ENCODE measurements around the gene BRINP3. TPM values are rescaled to one million over a fixed set of nuclear protein-coding genes. Genes with fewer than 3 reads are reported as not detected.
"Not testable (repeated sequence)": the region's sequence is repeated elsewhere in the genome, so short reads cannot be mapped to it uniquely, and the experiment has no call there.

Gene BRINP3
- total and polyA plus RNA-seq, 4 experiments from 2014 or later: not detected

- H3K9me3 ChIP-seq (ENCODE audit: control insufficient read depth in 1 of 2, low read length in 2 of 2): no peaks in the 10 kb centered on the region
- Mint-ChIP-seq H3K27ac (no peak overlapping the region), H3K27me3 (no peaks in the 10 kb centered on the region), H3K9me3 (peaks cover 4 to 17% (median 14%) of the 10 kb centered on the region in 8 donors), H3K4me1 (no peaks in the 10 kb centered on the region), H3K36me3 (no peaks in the 10 kb centered on the region), H3K4me3 (no peak overlapping the region)
- intact Hi-C loops (cut with micrococcal nuclease): no loop called here
- ChIA-PET CTCF (ENCODE audit: partially characterized antibody) (no interaction called here), POLR2A (ENCODE audit: partially characterized antibody) (no interaction called here)
- H3K4me1 ChIP-seq (ENCODE audit: insufficient read depth, low read length): no peaks in the 10 kb centered on the region
- no peak overlapping the region for H3K27ac ChIP-seq (ENCODE audit: low read depth, low read length)
- DNase-seq: no peak
- H3K4me3 ChIP-seq (ENCODE audit: low read length in 2 of 2): no peak overlapping the region
- H3K36me3 ChIP-seq (ENCODE audit: insufficient read depth, low read length): no peaks in the 10 kb centered on the region
- no peaks in the 10 kb centered on the region for H3K27me3 ChIP-seq (ENCODE audit: insufficient read depth, low read length)
Measured at GRCh38 chr1:190140644-190141043, 337.0 kb downstream of the BRINP3 start.

GRCh38 chr1:190138702-190139101 is 339.0 kb downstream of the BRINP3 start:
- no peaks in the 10 kb centered on the region for H3K36me3 ChIP-seq (ENCODE audit: insufficient read depth, low read length)
- DNase-seq: no peak
- no peak overlapping the region for H3K27ac ChIP-seq (ENCODE audit: low read depth, low read length)
- H3K4me1 ChIP-seq (ENCODE audit: insufficient read depth, low read length): no peaks in the 10 kb centered on the region
- no peaks in the 10 kb centered on the region for H3K9me3 ChIP-seq (ENCODE audit: control insufficient read depth in 1 of 2, low read length in 2 of 2)
- Mint-ChIP-seq H3K36me3 (no peaks in the 10 kb centered on the region), H3K9me3 (peaks cover 4 to 20% (median 10%) of the 10 kb centered on the region in 8 donors), H3K4me3 (no peak overlapping the region), H3K27ac (no peak overlapping the region), H3K27me3 (no peaks in the 10 kb centered on the region), H3K4me1 (no peaks in the 10 kb centered on the region)
- H3K4me3 ChIP-seq (ENCODE audit: low read length in 2 of 2): no peak overlapping the region
- no peaks in the 10 kb centered on the region for H3K27me3 ChIP-seq (ENCODE audit: insufficient read depth, low read length)
- ChIA-PET CTCF (ENCODE audit: partially characterized antibody) (no interaction called here), POLR2A (ENCODE audit: partially characterized antibody) (no interaction called here)
- intact Hi-C loops (cut with micrococcal nuclease): no loop called here

GRCh38 chr1:190138266-190138665 is 339.4 kb downstream of the BRINP3 start:
- Mint-ChIP-seq H3K4me3 (no peak overlapping the region), H3K36me3 (no peaks in the 10 kb centered on the region), H3K27ac (no peak overlapping the region), H3K9me3 (peaks cover 4 to 18% (median 10%) of the 10 kb centered on the region in 8 donors), H3K27me3 (no peaks in the 10 kb centered on the region), H3K4me1 (no peaks in the 10 kb centered on the region)
- Histone ChIP-seq H3K27ac (ENCODE audit: low read depth, low read length) (no peak overlapping the region), H3K4me1 (ENCODE audit: insufficient read depth, low read length) (no peaks in the 10 kb centered on the region), H3K9me3 (ENCODE audit: control insufficient read depth in 1 of 2, low read length in 2 of 2) (no peaks in the 10 kb centered on the region), H3K4me3 (ENCODE audit: low read length in 2 of 2) (no peak overlapping the region), H3K27me3 (ENCODE audit: insufficient read depth, low read length) (no peaks in the 10 kb centered on the region), H3K36me3 (ENCODE audit: insufficient read depth, low read length) (no peaks in the 10 kb centered on the region)
- ChIA-PET POLR2A (ENCODE audit: partially characterized antibody) (no interaction called here), CTCF (ENCODE audit: partially characterized antibody) (no interaction called here)
- DNase-seq: no peak
- intact Hi-C loops (cut with micrococcal nuclease): no loop called here

GRCh38 chr1:190129366-190129765 is 348.3 kb downstream of the BRINP3 start:
- ChIA-PET CTCF (ENCODE audit: partially characterized antibody) (no interaction called here), POLR2A (ENCODE audit: partially characterized antibody) (no interaction called here)
- Mint-ChIP-seq H3K9me3 (peaks cover 0 to 10% (median 5%) of the 10 kb centered on the region in 8 donors), H3K36me3 (no peaks in the 10 kb centered on the region), H3K4me3 (no peak overlapping the region), H3K4me1 (no peaks in the 10 kb centered on the region), H3K27ac (no peak overlapping the region), H3K27me3 (peaks cover 0 to 1% of the 10 kb centered on the region in 2 donors)
- Histone ChIP-seq H3K27ac (ENCODE audit: low read depth, low read length) (no peak overlapping the region), H3K9me3 (ENCODE audit: control insufficient read depth in 1 of 2, low read length in 2 of 2) (no peaks in the 10 kb centered on the region), H3K4me1 (ENCODE audit: insufficient read depth, low read length) (no peaks in the 10 kb centered on the region), H3K4me3 (ENCODE audit: low read length in 2 of 2) (no peak overlapping the region), H3K36me3 (ENCODE audit: insufficient read depth, low read length) (no peaks in the 10 kb centered on the region), H3K27me3 (ENCODE audit: insufficient read depth, low read length) (no peaks in the 10 kb centered on the region)
- intact Hi-C loops (cut with micrococcal nuclease): no loop called here
- no peak for DNase-seq

- H3K9me3 Mint-ChIP-seq: peaks cover 0 to 11% (median 2%) of the 10 kb centered on the region in 8 donors
- no peaks in the 10 kb centered on the region for H3K4me1 Mint-ChIP-seq
- Histone ChIP-seq H3K27me3 (ENCODE audit: insufficient read depth, low read length) (no peaks in the 10 kb centered on the region), H3K4me3 (ENCODE audit: low read length in 2 of 2) (no peak overlapping the region), H3K9me3 (ENCODE audit: control insufficient read depth in 1 of 2, low read length in 2 of 2) (no peaks in the 10 kb centered on the region), H3K27ac (ENCODE audit: low read depth, low read length) (no peak overlapping the region), H3K4me1 (ENCODE audit: insufficient read depth, low read length) (no peaks in the 10 kb centered on the region), H3K36me3 (ENCODE audit: insufficient read depth, low read length) (no peaks in the 10 kb centered on the region)
- no peaks in the 10 kb centered on the region for H3K36me3 Mint-ChIP-seq
- peaks cover 0 to 1% of the 10 kb centered on the region in 2 donors for H3K27me3 Mint-ChIP-seq
- H3K27ac Mint-ChIP-seq: no peak overlapping the region
- intact Hi-C loops (cut with micrococcal nuclease): no loop called here
- DNase-seq: no peak
- ChIA-PET CTCF (ENCODE audit: partially characterized antibody) (no interaction called here), POLR2A (ENCODE audit: partially characterized antibody) (no interaction called here)
- no peak overlapping the region for H3K4me3 Mint-ChIP-seq
Measured at GRCh38 chr1:190126728-190127127, 350.9 kb downstream of the BRINP3 start.

GRCh38 chr1:190124068-190124467 is 353.6 kb downstream of the BRINP3 start:
- H3K9me3 ChIP-seq (ENCODE audit: control insufficient read depth in 1 of 2, low read length in 2 of 2): no peaks in the 10 kb centered on the region
- no peaks in the 10 kb centered on the region for H3K4me1 ChIP-seq (ENCODE audit: insufficient read depth, low read length)
- Mint-ChIP-seq H3K27me3 (no peaks in the 10 kb centered on the region), H3K9me3 (peaks cover 0 to 14% (median 1%) of the 10 kb centered on the region in 8 donors), H3K36me3 (no peaks in the 10 kb centered on the region), H3K27ac (no peak overlapping the region), H3K4me1 (no peaks in the 10 kb centered on the region), H3K4me3 (no peak overlapping the region)
- no peak for DNase-seq
- POLR2A ChIA-PET (ENCODE audit: partially characterized antibody): no interaction called here
- CTCF ChIA-PET (ENCODE audit: partially characterized antibody): no interaction called here
- H3K27me3 ChIP-seq (ENCODE audit: insufficient read depth, low read length): no peaks in the 10 kb centered on the region
- no peak overlapping the region for H3K4me3 ChIP-seq (ENCODE audit: low read length in 2 of 2)
- intact Hi-C loops (cut with micrococcal nuclease): no loop called here
- no peak overlapping the region for H3K27ac ChIP-seq (ENCODE audit: low read depth, low read length)
- H3K36me3 ChIP-seq (ENCODE audit: insufficient read depth, low read length): no peaks in the 10 kb centered on the region

- H3K4me1 ChIP-seq (ENCODE audit: insufficient read depth, low read length); DNase-seq; H3K27me3 ChIP-seq (ENCODE audit: insufficient read depth, low read length); H3K36me3 Mint-ChIP-seq; H3K9me3 ChIP-seq (ENCODE audit: control insufficient read depth in 1 of 2, low read length in 2 of 2); H3K4me3 ChIP-seq (ENCODE audit: low read length in 2 of 2); H3K4me3 Mint-ChIP-seq; H3K4me1 Mint-ChIP-seq; CTCF ChIA-PET (ENCODE audit: partially characterized antibody); POLR2A ChIA-PET (ENCODE audit: partially characterized antibody); intact Hi-C loops (cut with micrococcal nuclease); H3K27ac Mint-ChIP-seq; H3K36me3 ChIP-seq (ENCODE audit: insufficient read depth, low read length); H3K27ac ChIP-seq (ENCODE audit: low read depth, low read length); H3K27me3 Mint-ChIP-seq: not testable (repeated sequence)
- H3K9me3 Mint-ChIP-seq: peaks cover 0 to 17% (median 2%) of the 10 kb centered on the region in 8 donors
Measured at GRCh38 chr1:190120564-190120963, 357.1 kb downstream of the BRINP3 start.

GRCh38 chr1:190119683-190120082 is 358.0 kb downstream of the BRINP3 start:
- no peaks in the 10 kb centered on the region for H3K36me3 ChIP-seq (ENCODE audit: insufficient read depth, low read length)
- CTCF ChIA-PET (ENCODE audit: partially characterized antibody): no interaction called here
- no peak overlapping the region for H3K4me3 Mint-ChIP-seq
- peaks cover 0 to 17% (median 3%) of the 10 kb centered on the region in 8 donors for H3K9me3 Mint-ChIP-seq
- no peaks in the 10 kb centered on the region for H3K4me1 ChIP-seq (ENCODE audit: insufficient read depth, low read length)
- intact Hi-C loops (cut with micrococcal nuclease): no loop called here
- H3K27me3 Mint-ChIP-seq: no peaks in the 10 kb centered on the region
- no peak for DNase-seq
- H3K27me3 ChIP-seq (ENCODE audit: insufficient read depth, low read length): no peaks in the 10 kb centered on the region
- no peak overlapping the region for H3K27ac Mint-ChIP-seq
- no peaks in the 10 kb centered on the region for H3K36me3 Mint-ChIP-seq
- POLR2A ChIA-PET (ENCODE audit: partially characterized antibody): no interaction called here
- no peaks in the 10 kb centered on the region for H3K9me3 ChIP-seq (ENCODE audit: control insufficient read depth in 1 of 2, low read length in 2 of 2)
- no peak overlapping the region for H3K27ac ChIP-seq (ENCODE audit: low read depth, low read length)
- H3K4me1 Mint-ChIP-seq: no peaks in the 10 kb centered on the region
- H3K4me3 ChIP-seq (ENCODE audit: low read length in 2 of 2): no peak overlapping the region
